22Rv1 (cell line): ENCODE results near the gene TBX22.
"Not testable (repeated sequence)": the region's sequence is repeated elsewhere in the genome, so short reads cannot be mapped to it uniquely, and the experiment has no call there.

Experiments used
- H3K27ac ChIP-seq: fragments of 450-650 bp; 2 replicates; pipeline ENCODE4 v1.5.1; 2017
- CTCF ChIP-seq: fragments of 450-650 bp; IDR thresholded peaks from 2 replicates; pipeline ENCODE4 v1.5.1; 2017; ENCODE audit warnings: mild to moderate bottlenecking
- ZFX ChIP-seq: fragments of 450-650 bp; IDR thresholded peaks from 2 replicates; pipeline ENCODE4 v1.6.1; 2017; ENCODE audit warnings: antibody characterized with exemption, borderline replicate concordance

The TBX22 gene

GRCh38 chrX:80022363-80023031 lies 7.9 kb downstream of the TBX22 start:
- no peak overlapping the region for H3K27ac ChIP-seq

GRCh38 chrX:80026116-80026515 lies 11.6 kb downstream of the TBX22 start:
- TF ChIP-seq ZFX, result no peak
- TF ChIP-seq CTCF, result no peak
- H3K27ac ChIP-seq, result no peak overlapping the region

More at GRCh38 chrX:80022363-80023031, 7.9 kb downstream of the TBX22 start:
- TF ChIP-seq ZFX, result no peak
- TF ChIP-seq CTCF, result no peak

GRCh38 chrX:80066156-80066555 lies 51.6 kb downstream of the TBX22 start:
- H3K27ac ChIP-seq, result not testable (repeated sequence)

GRCh38 chrX:80075625-80076024 lies 61.1 kb downstream of the TBX22 start:
- not testable (repeated sequence) for H3K27ac ChIP-seq
